Activated CD4-positive, CD25-positive, alpha-beta regulatory T cell (primary cell): Measurements from ENCODE around the gene SSH2.
"Not testable (repeated sequence)": the region's sequence is repeated elsewhere in the genome, so short reads cannot be mapped to it uniquely, and the experiment has no call there.

Source experiments
- DNase-seq, 4 experiments: peaks; one replicate each; lab custom pipeline; 2025; lab: John Stamatoyannopoulos, UW

SSH2 gene

DNA sequence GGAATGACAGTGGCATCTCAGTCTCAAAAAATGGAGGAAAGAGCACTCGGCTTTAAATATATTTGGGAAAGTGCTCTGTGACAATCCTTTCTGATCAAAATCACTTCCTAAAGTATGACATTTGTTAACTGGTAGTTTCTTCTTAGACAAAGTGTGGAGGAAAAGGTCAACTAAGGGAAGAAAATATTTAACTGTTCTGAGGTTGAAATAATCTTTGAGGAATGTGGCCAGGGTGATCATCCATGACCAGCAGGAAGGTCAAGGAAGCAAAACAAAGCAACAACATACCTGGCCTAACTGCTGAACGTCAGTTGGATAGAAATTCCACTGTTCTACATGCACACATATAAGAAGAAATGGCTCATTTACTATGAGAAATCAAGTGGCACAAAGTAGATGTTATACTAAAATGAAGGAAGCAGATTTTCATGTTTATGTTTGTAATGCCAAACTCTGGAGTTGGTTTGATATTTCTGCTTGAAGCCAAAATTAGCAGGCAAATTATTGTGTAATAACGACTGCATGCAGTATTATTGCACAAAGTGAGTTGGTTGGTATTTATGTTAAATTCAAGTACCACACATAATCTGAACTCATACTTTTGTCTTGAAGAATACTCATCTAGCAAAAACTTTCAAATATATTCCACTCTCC is 220.0 kb downstream of the SSH2 start:
- no peak for DNase-seq

DNA sequence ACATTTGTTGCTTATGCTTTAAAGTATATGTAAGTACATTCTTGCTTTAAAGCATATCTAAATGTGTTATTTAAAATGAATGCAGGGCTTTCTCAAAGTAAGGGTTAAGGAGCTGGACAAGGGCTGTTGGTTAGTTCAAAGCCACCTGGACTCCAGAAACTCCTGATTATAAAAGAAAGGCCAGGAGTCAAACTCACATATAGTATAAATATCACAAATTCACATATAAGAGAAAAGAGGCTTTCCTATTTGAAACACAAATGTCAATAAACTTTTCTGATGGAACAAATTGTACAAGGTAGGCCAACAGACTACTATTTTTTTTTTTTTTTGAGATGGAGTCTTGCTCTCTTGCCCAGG is 222.8 kb downstream of the SSH2 start:
- DNase-seq: no peak

DNA sequence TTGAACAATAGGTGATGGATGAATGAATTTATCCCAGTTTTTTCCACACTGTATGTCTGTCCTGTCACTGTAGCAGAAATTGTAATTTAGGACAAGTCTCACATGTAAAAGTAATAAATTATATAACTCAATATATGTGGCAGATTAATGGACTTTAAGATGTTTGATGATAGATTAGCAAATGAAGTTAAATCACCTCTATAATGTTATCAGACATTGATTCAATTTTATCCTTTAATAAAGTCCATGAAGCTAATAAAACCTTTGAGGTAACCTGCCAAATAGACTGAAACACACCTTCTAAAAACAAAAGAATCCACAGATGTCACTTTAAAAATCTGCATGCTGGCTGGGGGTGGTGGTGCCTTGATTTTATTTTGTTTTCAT is 224.0 kb downstream of the SSH2 start:
- no peak for DNase-seq

DNA sequence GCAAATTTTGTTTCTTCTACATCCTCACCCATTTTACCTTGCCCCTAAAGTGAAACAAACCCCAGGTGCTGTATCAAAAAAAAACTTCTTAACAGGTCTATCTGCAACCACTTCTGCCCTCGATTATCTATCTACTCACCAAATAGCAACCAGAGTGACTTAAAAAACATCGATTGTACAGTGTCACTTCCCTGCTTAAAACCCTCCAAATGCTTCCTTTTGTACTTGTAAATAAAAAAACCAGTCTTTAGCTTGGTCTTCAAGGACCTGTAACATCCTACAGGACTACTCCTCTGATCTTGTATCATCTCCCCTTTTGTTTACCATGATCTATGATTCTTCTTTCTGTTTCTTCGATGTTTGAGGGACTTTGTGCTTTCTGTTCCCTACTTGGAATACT is 224.6 kb downstream of the SSH2 start:
- DNase-seq: no peak

DNA sequence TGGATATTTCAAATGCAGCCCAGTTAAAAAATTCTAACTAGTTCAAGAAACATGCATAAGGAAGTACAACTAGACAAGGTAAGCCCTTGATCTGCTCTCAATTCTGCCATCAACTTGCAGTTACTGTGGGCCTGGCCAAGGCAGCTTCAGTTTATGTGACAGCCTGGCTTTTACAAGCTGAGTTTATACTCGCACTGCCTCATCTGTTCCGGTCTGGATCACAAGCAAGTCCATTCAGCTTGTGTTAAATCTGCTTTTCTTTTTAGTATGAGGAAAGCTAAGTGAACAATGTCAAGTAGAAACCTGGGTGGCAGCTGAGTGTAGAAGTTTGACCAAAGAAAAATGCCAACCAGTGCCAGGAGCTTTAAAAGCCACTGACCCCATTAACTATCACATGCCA is 230.7 kb downstream of the SSH2 start:
- DNase-seq: no peak

DNA sequence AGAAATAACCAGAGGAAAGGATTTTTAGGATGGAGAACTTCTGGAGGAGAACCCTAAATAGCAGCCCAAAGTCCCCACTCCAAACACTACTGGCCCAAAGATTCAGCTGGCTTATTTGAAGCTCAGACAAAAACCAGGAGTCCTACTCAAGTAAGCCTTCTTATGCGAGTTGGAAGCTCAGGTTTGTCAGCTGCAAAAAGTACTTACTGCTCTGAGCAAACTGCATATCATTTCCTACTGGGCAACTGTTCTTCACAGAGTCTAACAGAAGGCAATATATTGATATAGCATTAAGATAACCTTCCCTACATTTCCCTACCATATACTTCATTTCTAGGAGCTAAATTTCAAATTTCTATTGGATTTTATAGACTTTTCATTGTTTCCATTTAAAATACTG is 231.2 kb downstream of the SSH2 start:
- DNase-seq: no peak

DNA sequence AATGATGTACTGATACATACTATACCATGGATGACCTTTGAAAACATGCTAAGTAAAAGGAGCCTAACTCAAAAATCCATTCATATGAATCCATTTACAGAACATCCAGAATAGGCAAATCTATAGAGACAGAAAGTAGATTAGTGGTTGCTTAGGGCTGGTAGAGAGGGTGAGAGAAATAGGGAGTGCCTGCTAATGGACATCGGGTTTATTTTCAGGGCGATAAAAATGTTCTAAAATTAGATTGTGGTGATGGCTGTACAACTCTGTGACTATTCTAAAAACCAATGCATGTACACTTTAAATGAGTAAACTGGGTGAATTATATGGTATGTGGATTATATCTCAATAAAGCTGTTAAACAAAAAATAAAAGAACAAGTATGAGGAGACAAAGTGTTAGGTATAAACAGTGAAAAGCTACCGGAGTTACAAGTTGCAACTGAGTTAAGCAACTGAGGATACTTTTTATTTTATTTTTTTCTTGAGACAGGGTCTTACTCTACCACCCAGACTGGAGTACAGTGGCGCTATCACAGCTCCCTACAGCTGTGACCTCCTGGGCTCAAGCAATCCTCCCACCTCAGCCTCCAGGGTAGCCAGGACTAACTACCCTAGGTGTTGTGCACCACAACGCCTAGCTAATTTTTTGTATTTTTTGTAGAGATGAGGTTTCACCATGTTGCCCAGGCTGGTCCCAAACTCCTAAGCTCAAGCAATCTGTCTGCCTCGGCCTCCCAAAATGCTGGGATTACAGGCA is 231.8 kb downstream of the SSH2 start:
- no peak for DNase-seq

DNA sequence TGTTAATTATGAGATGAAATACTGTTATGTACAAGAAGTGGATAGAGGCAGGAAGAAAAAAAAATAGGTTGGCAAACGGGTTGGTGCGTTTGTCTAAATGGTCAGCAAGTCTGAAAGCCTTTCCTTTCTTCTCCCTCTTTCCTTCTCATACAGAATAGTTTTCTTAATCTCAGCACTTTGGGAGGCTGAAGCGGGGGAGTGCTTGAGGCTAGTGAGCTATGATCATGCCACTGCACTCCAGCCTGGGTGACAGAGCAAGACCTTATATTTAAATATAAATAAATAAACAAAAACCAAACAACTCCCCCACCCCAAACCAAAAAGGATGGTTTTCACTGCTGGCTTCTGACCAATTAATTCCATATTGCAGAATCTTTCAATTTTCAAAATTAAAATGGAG is 232.7 kb downstream of the SSH2 start:
- DNase-seq: no peak

DNA sequence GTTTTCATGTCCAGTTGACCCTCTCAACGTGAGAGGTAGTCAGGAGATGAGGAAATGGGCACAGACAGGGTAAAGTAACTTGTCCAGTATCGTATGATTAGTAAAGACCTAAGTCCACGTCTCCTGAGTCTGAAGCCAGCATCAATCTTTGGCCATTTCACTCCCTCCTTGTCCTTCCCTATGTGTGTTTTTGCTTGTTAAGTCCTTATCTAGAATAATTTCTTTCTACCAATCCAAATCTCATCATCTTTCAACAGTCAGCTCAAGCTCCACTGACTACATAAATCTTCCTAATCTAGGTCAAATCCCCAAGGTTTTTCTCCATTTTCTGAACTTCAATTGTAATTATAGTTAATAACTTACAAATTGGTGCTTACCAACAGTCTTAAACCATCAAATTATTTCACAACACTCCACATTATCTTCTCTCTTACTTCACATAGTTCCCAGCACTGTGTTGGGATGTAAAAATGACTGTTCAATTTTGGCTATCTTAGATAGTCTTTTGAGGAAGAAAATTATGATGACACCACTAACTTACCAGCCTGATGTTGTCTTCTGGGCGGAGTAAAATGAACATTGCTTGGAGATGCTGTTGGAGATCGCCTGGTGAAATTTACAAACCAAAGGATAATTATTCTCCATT is 235.0 kb downstream of the SSH2 start:
- DNase-seq: no peak

DNA sequence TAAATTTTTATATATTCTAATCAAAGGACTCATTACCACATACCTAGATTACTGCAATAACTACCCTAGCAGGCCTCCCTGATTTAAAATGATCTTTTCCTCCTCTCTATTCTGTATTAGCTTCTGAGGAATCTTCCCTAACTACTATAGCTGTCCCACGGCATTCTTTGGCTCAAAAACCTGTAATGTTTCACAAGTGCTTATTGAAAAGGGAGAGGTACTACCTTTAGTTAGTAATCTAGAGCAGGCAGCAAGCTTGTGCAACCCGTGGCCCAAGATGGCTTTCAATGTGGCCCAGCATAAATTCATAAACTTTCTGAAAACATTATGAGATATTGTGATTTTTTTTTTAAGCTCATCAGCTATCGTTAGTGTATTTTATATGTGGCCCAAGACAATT is 236.3 kb downstream of the SSH2 start:
- no peak for DNase-seq

DNA sequence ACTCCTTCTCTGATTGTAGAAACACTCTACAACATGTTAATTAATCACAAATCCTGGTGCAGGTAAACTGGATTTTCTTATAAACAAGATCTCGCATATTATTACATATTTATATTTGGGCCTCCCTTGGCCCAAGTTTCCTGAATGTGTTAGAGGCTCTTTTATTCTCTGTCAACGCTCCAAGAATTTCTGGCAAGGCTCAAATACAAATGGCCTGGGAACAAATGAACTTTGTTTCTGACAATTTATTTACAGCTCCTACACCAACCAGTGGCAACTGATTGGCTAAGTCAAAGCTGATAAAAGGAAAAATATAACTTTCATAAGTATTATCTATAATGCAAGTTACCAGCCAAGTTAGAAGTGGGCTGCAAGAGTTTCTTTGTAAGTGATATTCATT is 242.4 kb downstream of the SSH2 start:
- no peak for DNase-seq

DNA sequence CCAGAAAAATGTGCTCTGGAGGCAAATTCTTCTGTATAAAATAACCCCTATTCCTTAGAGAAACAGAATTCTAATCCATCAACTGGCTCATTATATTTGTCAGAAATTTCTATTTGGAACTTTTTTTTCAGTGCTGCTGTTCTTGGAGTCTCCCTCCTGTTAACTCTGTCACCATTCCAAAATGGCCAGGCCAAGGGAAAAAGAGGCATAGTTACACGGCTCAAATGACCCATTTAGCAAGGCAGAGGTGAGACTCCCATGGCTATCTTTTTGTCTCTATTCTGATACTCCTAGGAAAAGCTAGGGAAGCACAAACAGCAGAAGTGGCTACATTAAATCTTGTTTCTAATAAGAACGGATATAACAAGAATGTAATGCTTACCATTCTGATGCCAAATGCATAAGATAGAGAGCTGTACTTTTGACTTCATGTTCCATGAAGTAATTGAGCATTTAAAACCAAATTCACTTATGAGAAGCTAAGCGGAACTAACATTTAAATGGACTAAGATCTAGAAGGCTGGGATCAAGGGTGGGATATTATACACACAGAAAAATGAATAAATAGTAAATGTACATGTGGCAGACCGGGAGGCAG is 242.9 kb downstream of the SSH2 start:
- DNase-seq: no peak

DNA sequence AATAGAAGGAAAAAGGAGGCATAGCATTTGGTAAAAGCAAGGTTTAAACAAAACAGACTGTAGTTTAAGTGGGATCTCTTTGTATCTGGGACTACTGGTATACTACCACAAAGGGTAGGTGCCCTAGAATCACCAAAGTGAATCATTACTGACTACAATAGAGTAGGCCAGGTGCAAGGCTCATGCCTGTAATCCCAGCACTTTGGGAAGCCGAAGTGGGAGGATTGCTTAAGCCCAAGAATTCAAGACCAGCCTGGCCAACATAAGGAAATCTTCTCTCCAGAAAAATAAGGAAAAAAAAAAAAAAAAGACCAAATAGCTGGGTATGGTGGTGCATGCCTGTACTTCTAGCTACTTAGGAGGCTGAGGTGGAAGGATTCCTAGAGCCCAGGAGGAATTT is 246.5 kb downstream of the SSH2 start:
- no peak for DNase-seq

DNA sequence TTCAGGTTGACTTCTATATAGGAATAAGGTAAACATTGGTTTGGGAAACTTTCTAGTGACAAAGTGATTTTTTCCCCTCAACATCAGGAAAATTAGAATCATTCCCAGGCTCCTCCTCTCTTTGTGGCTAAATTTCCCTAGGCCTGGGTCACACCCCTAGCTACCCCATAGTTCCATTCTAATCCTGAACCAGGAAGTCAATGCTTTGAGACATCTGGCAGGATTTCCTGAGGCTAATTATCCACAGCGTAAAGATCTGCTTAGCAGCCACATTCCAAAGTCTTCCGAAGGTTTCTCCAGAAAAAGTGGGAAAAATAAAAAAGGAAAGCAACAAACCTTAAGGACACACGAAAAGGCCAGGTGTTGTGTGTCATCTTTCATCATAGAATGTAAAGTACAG is 247.0 kb downstream of the SSH2 start:
- DNase-seq: no peak

DNA sequence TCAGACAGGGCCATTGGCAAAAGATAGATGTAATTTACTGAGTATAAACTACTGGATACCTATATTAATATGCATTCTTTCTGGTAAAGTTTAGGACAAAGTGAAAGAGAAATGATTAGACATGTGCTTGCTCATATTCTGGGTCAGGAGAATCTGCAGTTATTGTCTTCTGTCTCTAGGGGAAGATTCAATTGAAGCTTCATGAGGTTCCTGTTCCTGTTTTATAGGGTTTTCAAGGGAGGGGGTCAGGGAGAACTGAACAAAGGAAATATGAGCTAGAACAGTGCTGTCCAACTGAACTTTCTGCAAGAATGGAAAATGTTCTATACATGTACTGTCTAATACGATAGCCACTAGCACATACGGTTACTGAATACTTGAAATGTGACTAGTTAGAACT is 248.0 kb downstream of the SSH2 start:
- DNase-seq: no peak

DNA sequence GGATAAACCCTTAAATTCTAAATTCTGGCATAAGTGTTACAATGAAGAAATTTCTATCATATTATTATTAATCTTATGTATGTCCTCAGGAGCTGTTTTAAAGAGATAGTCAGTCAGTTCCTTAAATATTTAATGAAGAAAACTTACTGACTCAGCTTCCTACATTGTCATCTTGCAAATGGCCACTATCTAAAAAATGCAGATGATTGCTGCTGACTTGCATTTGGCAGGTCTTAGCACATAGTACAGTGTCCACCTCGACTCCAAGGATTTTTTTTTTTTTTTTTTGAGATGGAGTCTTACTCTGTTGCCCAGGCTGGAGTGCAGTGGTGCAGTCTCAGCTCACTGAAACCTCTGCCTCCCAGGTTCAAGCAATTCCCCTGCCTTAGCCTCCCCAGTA is 252.2 kb downstream of the SSH2 start:
- no peak for DNase-seq

DNA sequence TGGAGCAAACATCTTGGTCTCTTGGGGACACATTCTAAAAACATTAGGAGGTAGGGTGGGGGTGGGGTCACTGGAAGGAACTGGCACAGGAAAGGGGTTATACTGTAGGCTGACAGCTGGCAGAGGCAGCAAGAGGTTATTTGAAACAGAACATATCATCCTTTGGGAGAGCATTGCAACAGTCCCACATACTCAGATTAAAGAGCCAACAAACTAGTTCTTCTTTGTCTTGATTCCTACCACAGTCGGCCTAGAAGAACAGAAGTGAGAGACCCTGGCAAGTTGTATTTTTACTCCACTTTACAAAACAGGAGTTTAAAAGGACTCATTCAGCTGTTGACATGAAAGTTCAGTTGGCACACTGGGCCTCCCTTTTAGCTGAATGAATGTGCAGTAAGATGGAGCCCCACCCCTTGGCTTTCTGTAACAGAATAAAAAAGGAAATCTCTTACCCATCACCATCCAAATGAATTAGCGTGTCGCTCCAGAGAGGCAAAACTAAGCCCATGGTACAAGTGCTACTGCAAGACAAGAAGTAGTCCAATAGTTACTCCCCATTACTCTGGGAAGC is 252.7 kb downstream of the SSH2 start:
- DNase-seq: no peak

DNA sequence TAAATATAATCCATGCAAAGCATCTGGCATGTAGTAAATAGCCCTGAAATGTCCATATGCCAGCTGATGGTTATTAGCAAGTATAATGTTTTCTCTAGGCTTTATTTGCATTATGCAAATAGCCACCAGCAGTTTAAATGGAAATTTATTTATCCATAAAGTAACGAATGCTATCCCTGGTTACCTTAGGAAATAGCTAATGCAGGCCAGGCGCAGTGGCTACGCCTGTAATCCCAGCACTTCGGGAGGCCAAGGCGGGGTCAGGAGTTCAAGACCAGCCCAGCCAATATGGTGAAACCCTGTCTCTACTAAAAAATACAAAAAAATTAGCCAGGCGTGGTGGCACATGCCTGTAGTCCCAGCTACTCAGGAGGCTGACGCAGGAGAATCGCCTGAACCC is 254.1 kb downstream of the SSH2 start:
- DNase-seq: not testable (repeated sequence)

DNA sequence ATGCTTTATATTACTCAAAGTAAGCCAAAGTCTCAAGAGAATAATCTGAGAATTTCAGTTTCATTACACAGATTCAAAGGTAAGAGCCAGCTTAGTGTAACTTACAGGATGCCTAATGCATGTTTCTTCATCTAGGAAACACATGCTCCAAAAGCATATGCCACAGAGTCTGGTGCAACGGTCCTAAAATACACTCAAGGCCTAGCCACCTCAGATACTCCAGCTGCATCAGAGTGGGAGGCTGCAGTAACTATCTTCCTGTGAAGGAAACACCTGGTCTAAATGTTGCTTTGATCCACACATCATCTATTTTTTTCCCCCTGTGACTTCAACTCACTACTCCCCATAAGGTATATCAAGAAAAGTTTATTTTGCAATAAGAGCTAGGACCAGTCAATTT is 255.7 kb downstream of the SSH2 start:
- DNase-seq: no peak

DNA sequence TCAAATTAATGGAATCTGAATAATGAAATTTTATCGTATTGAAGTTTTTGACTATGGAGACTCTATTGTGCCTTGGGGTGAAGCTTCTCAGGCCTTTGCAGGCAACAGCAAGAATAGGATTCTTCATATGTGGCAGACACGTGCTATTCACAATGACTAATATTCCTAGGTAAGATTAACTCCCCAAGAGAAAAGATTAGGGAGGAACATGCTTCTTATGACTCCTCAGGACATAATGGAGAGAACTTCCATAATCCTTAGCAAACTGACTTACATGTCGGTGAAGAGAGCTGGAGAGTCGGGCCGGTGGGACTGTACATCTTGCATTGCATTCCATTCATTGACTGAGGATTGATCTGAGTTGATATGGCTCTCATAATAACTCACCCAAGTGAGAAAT is 258.4 kb downstream of the SSH2 start:
- no peak for DNase-seq

DNA sequence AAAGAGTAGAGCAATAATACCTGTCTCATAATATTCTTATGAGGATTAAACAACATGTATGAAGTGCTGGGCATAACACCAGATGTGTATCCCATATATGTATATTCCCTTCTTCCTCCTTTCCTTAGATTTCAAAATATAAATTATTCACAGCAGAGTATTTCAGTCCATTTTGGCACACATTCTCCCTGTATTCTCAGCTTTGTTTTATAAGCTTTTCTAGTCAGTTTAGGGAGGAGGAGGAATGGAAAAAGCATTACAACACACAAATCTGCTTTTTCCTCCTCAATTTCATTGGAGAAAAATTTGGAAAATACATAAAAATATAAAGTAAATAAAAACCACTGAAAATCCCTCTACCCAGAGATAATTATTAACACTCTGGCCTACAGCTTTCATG is 260.8 kb downstream of the SSH2 start:
- DNase-seq: no peak

DNA sequence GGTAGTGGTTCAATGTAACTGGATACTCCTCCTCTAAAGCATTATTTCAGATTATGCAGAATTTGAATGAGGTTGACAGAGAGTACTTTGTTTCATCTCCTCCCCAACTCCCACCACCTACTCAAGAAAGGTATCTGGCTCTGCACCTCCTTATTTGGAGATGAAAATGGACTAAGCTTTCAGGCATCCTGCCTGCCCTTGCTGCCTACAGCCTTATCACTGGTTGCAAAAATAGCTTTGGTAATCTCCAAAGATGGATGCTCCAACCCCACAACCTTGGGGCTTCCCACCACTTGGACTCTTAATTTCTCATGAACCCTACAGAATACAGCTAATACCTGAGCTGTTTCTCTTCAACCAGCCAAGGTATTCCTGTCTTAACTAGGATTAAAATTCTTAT is 262.1 kb downstream of the SSH2 start:
- DNase-seq: no peak

DNA sequence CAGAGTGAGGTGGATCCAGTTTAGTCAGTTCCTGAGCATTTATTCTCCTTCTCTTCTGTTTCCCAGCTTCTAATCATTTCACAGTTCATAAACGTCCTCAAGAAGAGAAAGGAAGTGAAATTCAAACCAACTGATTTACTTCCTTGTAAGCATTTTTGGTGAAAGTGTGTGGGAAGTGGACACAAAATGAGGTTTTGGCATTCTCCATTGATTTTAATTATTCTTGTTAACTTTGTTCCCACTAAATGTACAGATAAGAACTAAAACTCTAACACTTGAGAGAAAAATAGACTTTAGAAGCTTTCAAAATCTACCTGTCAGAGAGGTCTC is 264.6 kb downstream of the SSH2 start:
- DNase-seq: no peak
